IMR-90 (cell line): ENCODE data around the gene TYW5. TPM values are rescaled to one million over a fixed set of nuclear protein-coding genes. Genes with fewer than 3 reads are reported as not detected.

ENCODE experiments used
- ATAC-seq: fragments of 200-7000 bp; cut with Tn5 transposase; 2 replicates; pipeline ENCODE4 v1.9.1; 2020; ENCODE audit warnings: low read depth, mild to moderate bottlenecking, moderate library complexity
- BruUV-seq: library from RNA; stranded (reverse); fragments of 400-500 nt; replicated peaks from 2 replicates; lab custom pipeline; 2021; lab: Mats Ljungman, UMichigan
- CTCF ChIA-PET: fragments of 300-600 bp; formaldehyde crosslinking; extraction: SDS; loops from one replicate; lab custom pipeline; 2021; ENCODE audit warnings: antibody characterized with exemption; lab: Yijun Ruan, JAX
- POLR2A ChIA-PET: fragments of 300-600 bp; sonication (Branson Sonifier 250); formaldehyde crosslinking; loops from one replicate; lab custom pipeline; 2022; ENCODE audit warnings: antibody characterized with exemption; ENCODE audit not compliant: unreplicated experiment; lab: Charles Lee
- DNase-seq: peaks from one replicate; pipeline ENCODE4 v3.0.0; 2013
- H2AFZ ChIP-seq: replicated peaks from 2 replicates; pipeline ENCODE3; 2013; ENCODE audit warnings: low read length, mild to moderate bottlenecking; ENCODE audit not compliant: poor library complexity
- H2AK5ac ChIP-seq: 2 replicates; pipeline ENCODE4 v1.6.1; 2013; ENCODE audit warnings: low read depth, low read length, inconsistent platforms
- H2AK9ac ChIP-seq: replicated peaks from 2 replicates; pipeline ENCODE3; 2013; ENCODE audit warnings: mild to moderate bottlenecking, low read depth, low read length, moderate library complexity; ENCODE audit not compliant: poor library complexity
- H2BK120ac ChIP-seq: 2 replicates; pipeline ENCODE4 v1.6.1; 2013; ENCODE audit warnings: low read depth, low read length, inconsistent platforms
- H2BK15ac ChIP-seq: 3 replicates; pipeline ENCODE4 v1.6.1; 2013; ENCODE audit warnings: low read depth, low read length, inconsistent platforms
- H2BK20ac ChIP-seq: 2 replicates; pipeline ENCODE4 v1.6.1; 2013; ENCODE audit warnings: low read depth, mild to moderate bottlenecking, inconsistent platforms, low read length, moderate library complexity
- H2BK5ac ChIP-seq: 2 replicates; pipeline ENCODE4 v1.6.1; 2013; ENCODE audit warnings: mild to moderate bottlenecking, low read depth, low read length, inconsistent platforms; ENCODE audit not compliant: poor library complexity, severe bottlenecking
- H3K14ac ChIP-seq: replicated peaks from 2 replicates; pipeline ENCODE4 v1.6.1; 2013; ENCODE audit warnings: low read depth, low read length, inconsistent platforms
- H3K18ac ChIP-seq: 2 replicates; pipeline ENCODE4 v1.6.1; 2013; ENCODE audit warnings: low read depth, low read length, control low read depth
- H3K23ac ChIP-seq: 2 replicates; pipeline ENCODE4 v1.6.1; 2013; ENCODE audit warnings: low read depth, low read length, inconsistent platforms
- H3K27ac ChIP-seq: 2 replicates; pipeline ENCODE4 v1.5.1; 2013; ENCODE audit warnings: mild to moderate bottlenecking, control low read depth, low read length; ENCODE audit not compliant: insufficient read depth
- H3K27me3 ChIP-seq: 2 replicates; pipeline ENCODE4 v1.6.1; 2013; ENCODE audit warnings: low read length; ENCODE audit not compliant: control insufficient read depth, insufficient read depth
- H3K36me3 ChIP-seq: 2 replicates; pipeline ENCODE4 v1.6.1; 2013; ENCODE audit warnings: low read length, mixed read lengths; ENCODE audit not compliant: control insufficient read depth, insufficient read depth
- H3K4ac ChIP-seq: 2 replicates; pipeline ENCODE4 v1.6.1; 2013; ENCODE audit warnings: low read depth, low read length, inconsistent platforms
- H3K4me1 ChIP-seq: 2 replicates; pipeline ENCODE4 v1.6.1; 2013; ENCODE audit warnings: low read length, mixed read lengths; ENCODE audit not compliant: control insufficient read depth, insufficient read depth
- H3K4me2 ChIP-seq: 2 replicates; pipeline ENCODE4 v1.6.1; 2013; ENCODE audit warnings: low read depth, mild to moderate bottlenecking, control low read depth, low read length, moderate library complexity
- H3K4me3 ChIP-seq: 2 replicates; pipeline ENCODE4 v1.5.1; 2013; ENCODE audit warnings: low read depth, mild to moderate bottlenecking, control low read depth, low read length, moderate library complexity; ENCODE audit not compliant: insufficient read depth
- H3K56ac ChIP-seq: 2 replicates; pipeline ENCODE4 v1.6.1; 2013; ENCODE audit warnings: low read length, inconsistent platforms; ENCODE audit not compliant: insufficient read depth; ENCODE audit errors: extremely low read depth
- H3K79me1 ChIP-seq, 2 experiments: 2 replicates each; pipeline ENCODE4 v1.6.1; 2013; ENCODE audit warnings: low read length in 2 of 2, inconsistent platforms in 1 of 2, low read depth in 1 of 2
- H3K9ac ChIP-seq: 2 replicates; pipeline ENCODE4 v1.6.1; 2013; ENCODE audit warnings: low read depth, low read length, control low read depth
- H3K9me1 ChIP-seq: 2 replicates; pipeline ENCODE4 v1.6.1; 2013; ENCODE audit warnings: low read length, inconsistent platforms; ENCODE audit not compliant: insufficient read depth
- H3K9me3 ChIP-seq: 2 replicates; pipeline ENCODE4 v1.6.1; 2013; ENCODE audit warnings: low read length; ENCODE audit not compliant: control insufficient read depth, insufficient read depth
- H4K20me1 ChIP-seq: 2 replicates; pipeline ENCODE4 v1.6.1; 2013; ENCODE audit warnings: low read length, inconsistent platforms; ENCODE audit not compliant: insufficient read depth
- H4K5ac ChIP-seq: 2 replicates; pipeline ENCODE4 v1.6.1; 2013; ENCODE audit warnings: mild to moderate bottlenecking, low read depth, low read length, control low read depth
- H4K8ac ChIP-seq, 2 experiments: 2 replicates each; pipeline ENCODE4 v1.6.1; 2013; ENCODE audit warnings: low read depth in 2 of 2, low read length in 2 of 2, control low read depth in 1 of 2, inconsistent platforms in 1 of 2
- H4K91ac ChIP-seq: 2 replicates; pipeline ENCODE4 v1.6.1; 2013; ENCODE audit warnings: low read depth, low read length, inconsistent platforms; ENCODE audit not compliant: insufficient read depth
- BHLHE40 ChIP-seq: fragments of 150-350 bp; IDR thresholded peaks from 2 replicates; pipeline ENCODE4 v1.6.1; 2016; ENCODE audit warnings: mild to moderate bottlenecking, low read depth, low read length
- MAFK ChIP-seq: IDR thresholded peaks from 2 replicates; pipeline ENCODE4 v1.6.1; 2012; ENCODE audit warnings: low read depth, low read length, improper control_type of control experiment
- RAD21 ChIP-seq: IDR thresholded peaks from 2 replicates; pipeline ENCODE4 v1.6.1; 2012; ENCODE audit warnings: low read length, improper control_type of control experiment
- SMC3 ChIP-seq: fragments of 150-350 bp; IDR thresholded peaks from 2 replicates; pipeline ENCODE4 v1.6.1; 2016; ENCODE audit warnings: low read depth, mild to moderate bottlenecking, antibody characterized with exemption, low read length, moderate library complexity
- USF2 ChIP-seq: fragments of 150-350 bp; IDR thresholded peaks from 2 replicates; pipeline ENCODE4 v1.6.1; 2017; ENCODE audit warnings: mild to moderate bottlenecking, antibody characterized with exemption, low read length, low read depth
- WGBS, 2 experiments: methylation state at CpG; one replicate each; pipeline versions ENCODE4 v1.1.5 to v1.1.7; 2013; ENCODE audit warnings: missing lambda C conversion rate in 2 of 2; ENCODE audit not compliant: insufficient read length in 1 of 2; ENCODE audit errors: extremely low coverage in 2 of 2; 5-methylcytosine and 5-hydroxymethylcytosine counted together
- dilution Hi-C: fragments of 300-500 bp; cut with HindIII; formaldehyde crosslinking; loops from one replicate; pipeline ENCODE4 v1.14.3; 2018; ENCODE audit warnings: low sequenced_read_pairs; ENCODE audit not compliant: unreplicated experiment
- in situ Hi-C: fragments of 300-500 bp; cut with MboI; formaldehyde crosslinking; loops from 3 replicates; pipeline ENCODE4 v1.14.3; 2019; ENCODE audit warnings: low sequenced_read_pairs, inconsistent platforms, mixed read lengths
- intact Hi-C: fragments of 100-400 bp; cut with micrococcal nuclease; formaldehyde crosslinking; loops from 2 replicates; pipeline ENCODE4 v1.10.0; 2022
- polyA plus RNA-seq, 3 experiments: library from polyadenylated mRNA; depleted of rRNA; stranded (reverse); fragments of >200 nt; gene quantifications; 2 replicates each; pipeline ENCODE4 v1.2.3, GENCODE V29; 2012; ENCODE audit warnings: low replicate concordance in 1 of 3
- total RNA-seq: library from RNA; depleted of rRNA; stranded (reverse); fragments of >200 nt; gene quantifications from 2 replicates; pipeline ENCODE4 v1.2.3, GENCODE V29; 2012

The TYW5 gene
- total and polyA plus RNA-seq, 2 of the 4 experiments (the other 2 are of a cell fraction): 3.8 to 4.0 TPM

GRCh38 chr2:199936554-199936953, 18.7 kb downstream of the TYW5 start:
- no peak overlapping the region for H3K23ac ChIP-seq
- ChIA-PET CTCF (no interaction called here), POLR2A (no interaction called here)
- no peak overlapping the region for H3K4me2 ChIP-seq
- no peak overlapping the region for H2AK5ac ChIP-seq
- no peak overlapping the region for H3K27ac ChIP-seq
- no peak overlapping the region for H2BK20ac ChIP-seq
- WGBS, 2 experiments: no CpG with 5 or more reads among the region's 2 CpGs
- H4K20me1 ChIP-seq: no peaks in the 10 kb centered on the region
- H4K8ac ChIP-seq: no peak overlapping the region
- no peak for ATAC-seq
- no peak overlapping the region for H3K4ac ChIP-seq
- H2BK5ac ChIP-seq: no peak overlapping the region
- no peak for DNase-seq
- H3K9me1 ChIP-seq: no peaks in the 10 kb centered on the region
- H2AK9ac ChIP-seq: no peak overlapping the region
- no peaks in the 10 kb centered on the region for H3K4me1 ChIP-seq
- H2AFZ ChIP-seq: no peak overlapping the region
- H4K91ac ChIP-seq: no peak overlapping the region
- intact Hi-C loops (no loop called here), dilution Hi-C loops (no loop called here), in situ Hi-C loops (no loop called here)
- H3K9ac ChIP-seq: no peak overlapping the region
- H3K79me1 ChIP-seq: peaks cover 6 to 9% of the 10 kb centered on the region in 2 experiments
- no peak overlapping the region for H4K5ac ChIP-seq
- no peak overlapping the region for H3K56ac ChIP-seq
- TF ChIP-seq RAD21 (no peak), BHLHE40 (no peak), MAFK (no peak), SMC3 (no peak), USF2 (no peak)
- H2BK15ac ChIP-seq: no peak overlapping the region
- H3K9me3 ChIP-seq: no peaks in the 10 kb centered on the region
- no peak overlapping the region for H3K4me3 ChIP-seq
- no peak overlapping the region for H3K14ac ChIP-seq
- H3K36me3 ChIP-seq: peaks cover 12% of the 10 kb centered on the region
- H2BK120ac ChIP-seq: no peak overlapping the region
- no TSS peak for BruUV-seq
- no peaks in the 10 kb centered on the region for H3K27me3 ChIP-seq
- no peak overlapping the region for H3K18ac ChIP-seq
